CD14-positive monocyte (primary cell): ENCODE data around the gene UBA1. TPM values are rescaled to one million over a fixed set of nuclear protein-coding genes. Genes with fewer than 3 reads are reported as not detected.
A peak's percentile ranks its signal among the peaks of the same experiment; 100 is the strongest.

Source experiments
- DNase-seq, 3 donors: peaks; one replicate each; pipeline ENCODE4 v3.0.0-alpha.2; 2011 to 2022
- H2AFZ ChIP-seq: 2 replicates; pipeline ENCODE4 v1.6.0; 2012; ENCODE audit warnings: mild to moderate bottlenecking, low read depth, low read length, inconsistent platforms; ENCODE audit not compliant: insufficient read depth, poor library complexity, severe bottlenecking
- H3K27ac ChIP-seq, 2 donors: 1 replicate in 1 of 2; 2 replicates in 1 of 2; pipeline ENCODE4 v1.5.1; 2012 to 2013; ENCODE audit warnings: low read length in 2 of 2, control low read depth in 1 of 2, inconsistent platforms in 1 of 2, low read depth in 1 of 2, mild to moderate bottlenecking in 1 of 2
- H3K27me3 ChIP-seq, 2 donors: one replicate each; pipeline versions ENCODE4 v1.6.0 to v1.6.1; 2011 to 2013; ENCODE audit warnings: low read length in 2 of 2; ENCODE audit not compliant: control insufficient read depth in 2 of 2, insufficient read depth in 2 of 2
- H3K36me3 ChIP-seq, 2 donors: replicated peaks in 1 of 2; 1 replicate in 1 of 2; 2 replicates in 1 of 2; pipeline versions ENCODE4 v1.5.1 to v1.6.1; 2012 to 2013; ENCODE audit warnings: low read length in 2 of 2, control low read depth in 1 of 2, inconsistent platforms in 1 of 2, mild to moderate bottlenecking in 1 of 2; ENCODE audit not compliant: insufficient read depth in 2 of 2, control insufficient read depth in 1 of 2
- H3K4me1 ChIP-seq, 2 donors: 1 replicate in 1 of 2; 2 replicates in 1 of 2; pipeline versions ENCODE4 v1.5.1 to v1.6.1; 2012 to 2013; ENCODE audit warnings: low read length in 2 of 2, control low read depth in 1 of 2, inconsistent platforms in 1 of 2, mild to moderate bottlenecking in 1 of 2, moderate library complexity in 1 of 2; ENCODE audit not compliant: insufficient read depth in 2 of 2, control insufficient read depth in 1 of 2
- H3K4me2 ChIP-seq: replicated peaks from 2 replicates; pipeline ENCODE3; 2012; ENCODE audit warnings: low read length, moderate library complexity, mild to moderate bottlenecking; ENCODE audit not compliant: poor library complexity, severe bottlenecking; ENCODE audit errors: extremely low read depth
- H3K4me3 ChIP-seq, 3 experiments: fragments of 200-600 bp in 1 of 3; sonication (generic) in 1 of 3; replicated peaks in 1 of 3; 1 replicate in 2 of 3; 2 replicates in 1 of 3; pipeline ENCODE4 v1.5.1; 2011 to 2013; ENCODE audit warnings: low read length in 3 of 3, mild to moderate bottlenecking in 3 of 3, control low read depth in 2 of 3, low read depth in 2 of 3, inconsistent platforms in 1 of 3, moderate library complexity in 1 of 3
- H3K79me2 ChIP-seq: 2 replicates; pipeline ENCODE4 v1.6.0; 2012; ENCODE audit warnings: mild to moderate bottlenecking, control low read depth, inconsistent platforms, low read length, moderate library complexity; ENCODE audit not compliant: insufficient read depth
- H3K9ac ChIP-seq: 2 replicates; pipeline ENCODE4 v1.6.0; 2017; ENCODE audit warnings: low read length, mild to moderate bottlenecking; ENCODE audit not compliant: insufficient read depth, poor library complexity, severe bottlenecking
- H3K9me3 ChIP-seq, 2 donors: replicated peaks in 1 of 2; 1 replicate in 1 of 2; 2 replicates in 1 of 2; pipeline versions ENCODE4 v1.5.1 to v1.6.1; 2012 to 2013; ENCODE audit warnings: low read length in 2 of 2, control low read depth in 1 of 2; ENCODE audit not compliant: control insufficient read depth in 1 of 2, insufficient read depth in 1 of 2
- H4K20me1 ChIP-seq: 2 replicates; pipeline ENCODE4 v1.6.0; 2012; ENCODE audit warnings: mild to moderate bottlenecking, low read length, control low read depth, moderate library complexity; ENCODE audit not compliant: insufficient read depth
- H3K27ac Mint-ChIP-seq, 7 donors: one replicate each; pipeline ENCODE4 v1.8.0; 2020; ENCODE audit warnings: mild to moderate bottlenecking in 7 of 7, mixed read lengths in 7 of 7, moderate library complexity in 6 of 7, inconsistent platforms in 2 of 7
- H3K27me3 Mint-ChIP-seq, 3 donors: one replicate each; pipeline ENCODE4 v1.8.0; 2021 to 2022; ENCODE audit warnings: low read depth in 3 of 3, mild to moderate bottlenecking in 3 of 3, mixed read lengths in 3 of 3, moderate library complexity in 3 of 3, inconsistent platforms in 1 of 3
- H3K36me3 Mint-ChIP-seq, 2 donors: one replicate each; pipeline ENCODE4 v1.8.0; 2020; ENCODE audit warnings: mixed read lengths in 2 of 2, inconsistent platforms in 1 of 2, mild to moderate bottlenecking in 1 of 2
- H3K4me1 Mint-ChIP-seq: one replicate; pipeline ENCODE4 v1.8.0; 2020; ENCODE audit warnings: mild to moderate bottlenecking, mixed read lengths
- H3K4me3 Mint-ChIP-seq, 2 donors: one replicate each; pipeline ENCODE4 v1.8.0; 2020; ENCODE audit warnings: mild to moderate bottlenecking in 2 of 2, mixed read lengths in 2 of 2, moderate library complexity in 1 of 2
- H3K9me3 Mint-ChIP-seq, 7 donors: one replicate each; pipeline ENCODE4 v1.8.0; 2020 to 2022; ENCODE audit warnings: mixed read lengths in 7 of 7, mild to moderate bottlenecking in 6 of 7, moderate library complexity in 6 of 7, inconsistent platforms in 2 of 7
- CTCF ChIP-seq: fragments of 200-600 bp; IDR thresholded peaks from one replicate; pipeline ENCODE4 v1.8.0; 2022; ENCODE audit warnings: antibody characterized with exemption, mild to moderate bottlenecking
- WGBS: methylation state at CpG from one replicate; pipeline ENCODE4 v1.1.5; 2013; ENCODE audit warnings: missing lambda C conversion rate; ENCODE audit not compliant: insufficient coverage; 5-methylcytosine and 5-hydroxymethylcytosine counted together
- intact Hi-C, 2 donors: fragments of 100-400 bp; cut with micrococcal nuclease; formaldehyde crosslinking; loops; one replicate each; pipeline versions ENCODE4 v1.15.0 to v1.15.1; 2023
- polyA plus RNA-seq, 3 donors: library from polyadenylated mRNA; depleted of rRNA in 1 of 3; unstranded in 2 of 3; stranded (reverse) in 1 of 3; fragments of 300-500 nt in 2 of 3; fragments of >200 nt in 1 of 3; fragmentation: Illumina TruSeq in 2 of 3; gene quantifications; 1 replicate in 2 of 3; 2 replicates in 1 of 3; pipeline ENCODE4 v1.2.3, GENCODE V29; 2012 to 2021

Gene UBA1
- polyA plus RNA-seq, 3 donors, result 125 to 157 (median 150) TPM

- Histone ChIP-seq H3K27ac (no peak overlapping the region), H3K9ac (no peak overlapping the region), H3K4me2 (no peak overlapping the region), H3K4me3 (no peak overlapping the region), H3K27me3 (no peaks in the 10 kb centered on the region), H3K36me3 (peaks cover 14 to 40% of the 10 kb centered on the region in 2 donors), H4K20me1 (no peaks in the 10 kb centered on the region), H2AFZ (no peak overlapping the region), H3K9me3 (no peaks in the 10 kb centered on the region), H3K79me2 (no peaks in the 10 kb centered on the region), H3K4me1 (no peaks in the 10 kb centered on the region)
- DNase-seq, result no peak
- Mint-ChIP-seq H3K27ac (no peak overlapping the region), H3K36me3 (peaks cover 26 to 43% of the 10 kb centered on the region in 2 donors), H3K4me3 (no peak overlapping the region), H3K27me3 (peaks cover 0 to 63% (median 0%) of the 10 kb centered on the region in 3 donors), H3K4me1 (no peaks in the 10 kb centered on the region), H3K9me3 (peaks cover 0 to 8% (median 0%) of the 10 kb centered on the region in 7 donors)
- no peak for TF ChIP-seq CTCF
- 96% methylated on average over 5 of the region's 16 CpGs for WGBS
- intact Hi-C loops, result no loop called here
These were observed 51.0 kb downstream of the UBA1 start for GRCh38 chrX:47244676-47245075.

- Histone ChIP-seq H3K79me2 (no peaks in the 10 kb centered on the region), H3K36me3 (peaks cover 14 to 39% of the 10 kb centered on the region in 2 donors), H3K4me2 (no peak overlapping the region), H3K9me3 (no peaks in the 10 kb centered on the region), H4K20me1 (no peaks in the 10 kb centered on the region), H3K4me3 (no peak overlapping the region), H2AFZ (no peak overlapping the region), H3K27ac (no peak overlapping the region), H3K9ac (no peak overlapping the region), H3K27me3 (no peaks in the 10 kb centered on the region), H3K4me1 (no peaks in the 10 kb centered on the region)
- Mint-ChIP-seq H3K27me3 (peaks cover 0 to 61% (median 0%) of the 10 kb centered on the region in 3 donors), H3K9me3 (peaks cover 0 to 8% (median 0%) of the 10 kb centered on the region in 7 donors), H3K36me3 (peaks cover 26 to 43% of the 10 kb centered on the region in 2 donors), H3K4me1 (no peaks in the 10 kb centered on the region), H3K27ac (peak overlapping the region in 1 of 7 donors; percentile 35), H3K4me3 (no peak overlapping the region)
- no peak for DNase-seq
- intact Hi-C loops, result no loop called here
- TF ChIP-seq CTCF, result no peak
- no CpG with 5 or more reads among the region's 10 CpGs for WGBS
These were observed 51.5 kb downstream of the UBA1 start for GRCh38 chrX:47245156-47245555.
